ENCODE data around the gene CES4A. TPM values are rescaled to one million over a fixed set of nuclear protein-coding genes. Genes with fewer than 3 reads are reported as not detected.

The CES4A gene
- total and polyA plus RNA-seq, 2 of the 13 experiments (the other 11 are each of a cell fraction or from before 2014, with no cell fraction given): 0.09 to 0.17 TPM

- TF ChIP-seq ZNF430 (CRISPR knock-in tag; IDR thresholded peaks at IDR 0.05): 0 out of 2 replicates have a peak, but pooled peaks have one; percentile 67
- no peak for TF ChIP-seq FIP1L1 (IDR thresholded peaks at IDR 0.05; ENCODE audit: borderline replicate concordance, insufficient read depth, low read depth, low read length)
- TF ChIP-seq XRCC5 (optimal IDR thresholded peaks at IDR 0.05; ENCODE audit: low read length): peak; percentile 78
- no peak for TF ChIP-seq ZNF512 (CRISPR knock-in tag; IDR thresholded peaks at IDR 0.05)
- TF ChIP-seq HOXD1 (CRISPR knock-in tag; IDR thresholded peaks at IDR 0.05): no peak
- TF ChIP-seq ZBTB20 (CRISPR knock-in tag; IDR thresholded peaks at IDR 0.05; ENCODE audit: borderline replicate concordance, low read depth): peak; percentile 75; the same call in 1 of the 2 replicates
- no peak for TF ChIP-seq NONO (IDR thresholded peaks at IDR 0.05)
- 0 out of 2 replicates have a peak, but pooled peaks have one; percentile 42 for TF ChIP-seq NONO (CRISPR knock-in tag; conservative IDR thresholded peaks at IDR 0.05)
- TF ChIP-seq WIZ (CRISPR knock-in tag; IDR thresholded peaks at IDR 0.05): no peak; the same call in 1 of the 2 replicates
- TF ChIP-seq STAG1 (CRISPR knock-in tag; IDR thresholded peaks at IDR 0.05): peak; percentile 99
- 0 out of 2 replicates have a peak, but pooled peaks have one; percentile 39 for TF ChIP-seq NR0B2 (CRISPR knock-in tag; IDR thresholded peaks at IDR 0.05)
- no peak for TF ChIP-seq ATF7 (IDR thresholded peaks at IDR 0.05)
- no peak for TF ChIP-seq ATF7 (CRISPR knock-in tag; IDR thresholded peaks at IDR 0.05)
- TF ChIP-seq ZNF552 (CRISPR knock-in tag; IDR thresholded peaks at IDR 0.05; ENCODE audit: borderline replicate concordance): no peak
- TF ChIP-seq SP4 (CRISPR knock-in tag; IDR thresholded peaks at IDR 0.05): peak; percentile 75; the same call in 1 of the 2 replicates
- peak; percentile 82 for TF ChIP-seq ELF3 (CRISPR knock-in tag; IDR thresholded peaks at IDR 0.05)
- TF ChIP-seq KDM4B (CRISPR knock-in tag; IDR thresholded peaks at IDR 0.05): peak; percentile 93
- TF ChIP-seq ZUFSP (CRISPR knock-in tag; IDR thresholded peaks at IDR 0.05; ENCODE audit: borderline replicate concordance): no peak
- 0 out of 2 replicates have a peak, but pooled peaks have one; percentile 36 for TF ChIP-seq TSC22D2 (CRISPR knock-in tag; IDR thresholded peaks at IDR 0.05; ENCODE audit: borderline replicate concordance)
- no peak for TF ChIP-seq LBX2 (CRISPR knock-in tag; IDR thresholded peaks at IDR 0.05; ENCODE audit: borderline replicate concordance)
- TF ChIP-seq ZKSCAN8 (CRISPR knock-in tag; IDR thresholded peaks at IDR 0.05; ENCODE audit: borderline replicate concordance): peak; percentile 67; the same call in 1 of the 2 replicates
- no peak for TF ChIP-seq ZFAT (CRISPR knock-in tag; conservative IDR thresholded peaks at IDR 0.05)
- TF ChIP-seq ZNF562 (CRISPR knock-in tag; IDR thresholded peaks at IDR 0.05; ENCODE audit: borderline replicate concordance): no peak
- no peak; the same call in none of the 2 replicates for TF ChIP-seq POGZ (CRISPR knock-in tag; IDR thresholded peaks at IDR 0.05)
- TF ChIP-seq ZNF792 (CRISPR knock-in tag; IDR thresholded peaks at IDR 0.05): no peak
Measured at GRCh38 chr16:67017810-67018488, 29.6 kb downstream of the CES4A start (continued).
